Astrocyte (in vitro differentiated cells and primary cell): ENCODE results near the gene ZNF469.

Experiments
- CTCF ChIP-seq: IDR thresholded peaks from 2 replicates; pipeline ENCODE4 v1.5.1; 2011; ENCODE audit warnings: low read depth, mild to moderate bottlenecking, inconsistent platforms, low read length, moderate library complexity; ENCODE audit not compliant: insufficient read depth
- EZH2 ChIP-seq: IDR thresholded peaks from 2 replicates; pipeline ENCODE4 v1.6.1; 2012; ENCODE audit warnings: mild to moderate bottlenecking, low read length, inconsistent platforms; ENCODE audit not compliant: insufficient read depth

DNA sequence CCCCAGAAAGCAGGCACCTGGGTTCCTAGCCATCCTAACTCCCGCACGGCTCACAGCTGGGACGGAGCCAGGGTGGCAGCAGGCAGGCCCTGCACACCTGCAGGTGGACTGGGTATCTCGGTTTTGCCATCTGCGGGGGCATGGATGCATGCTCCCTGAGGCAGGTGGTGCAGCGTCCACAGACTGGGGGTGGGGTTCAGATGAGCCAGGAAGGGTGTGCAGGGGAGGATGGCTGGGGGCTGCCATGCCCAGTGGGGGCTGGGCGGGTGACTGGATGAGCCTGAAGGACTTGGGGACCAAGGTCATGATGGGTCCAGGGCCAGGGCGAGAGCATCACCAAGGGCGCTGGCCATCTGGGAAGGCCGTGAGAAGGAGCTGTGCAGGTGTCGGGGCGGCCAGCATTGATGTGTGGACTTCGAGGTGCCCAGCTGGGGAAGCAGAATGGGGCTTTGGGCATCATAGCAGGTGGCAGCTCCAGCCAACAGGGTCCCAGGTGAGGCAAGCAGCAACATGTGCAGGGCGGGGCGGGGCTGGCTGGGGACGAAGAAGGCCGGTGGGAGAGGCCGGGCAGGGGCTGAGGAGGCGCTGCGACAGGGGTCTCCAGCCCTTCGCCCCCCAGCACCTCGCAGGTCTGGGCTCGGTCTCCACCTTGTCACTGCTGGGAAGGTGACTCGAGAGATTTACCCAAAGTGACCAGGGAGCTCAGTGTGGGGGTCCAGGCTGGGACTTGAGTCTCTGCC, 41.0 kb upstream of the ZNF469 start:
- TF ChIP-seq CTCF (no peak), EZH2 (no peak)
